HEK293 (cell line): ENCODE data around the gene MAML2.

Source experiments
- CTCF ChIP-seq: fragments of 450-650 bp; formaldehyde crosslinking; IDR thresholded peaks from 2 replicates; pipeline ENCODE4 v1.5.1; 2016; ENCODE audit warnings: missing biosample characterization, missing genetic modification characterization
- ZNF302 ChIP-seq: fragments of 450-650 bp; formaldehyde crosslinking; IDR thresholded peaks from 2 replicates; pipeline ENCODE4 v1.5.1; 2016; ENCODE audit warnings: missing biosample characterization, missing genetic modification characterization, low read depth

DNA sequence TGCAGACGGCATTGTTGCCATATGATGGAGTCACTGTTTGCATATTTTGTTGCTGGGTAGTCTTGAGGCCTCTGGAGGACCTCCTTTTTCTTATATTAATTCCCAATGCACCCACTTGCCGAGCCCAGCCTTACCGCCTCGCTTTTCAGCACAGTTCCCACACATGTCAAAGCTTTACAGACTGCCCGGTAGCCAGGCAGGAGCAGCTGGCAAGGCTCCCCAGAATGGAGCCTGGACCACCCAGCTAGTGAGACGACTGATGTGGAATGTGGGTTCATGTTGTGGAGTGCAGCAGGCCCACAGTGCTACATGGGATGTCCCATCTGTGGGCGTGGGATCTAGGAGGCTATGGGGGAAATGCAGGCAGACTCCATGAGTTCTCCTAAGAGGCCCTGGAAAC, 319.7 kb downstream of the MAML2 start:
- TF ChIP-seq CTCF (tag by site-specific recombination) = no peak
- no peak for TF ChIP-seq ZNF302 (tag by site-specific recombination)
